ENCODE data around the gene CHRNA7.

- TF ChIP-seq CTCF (IDR thresholded peaks at IDR 0.05; ENCODE audit: borderline replicate concordance, extremely low read depth, low read length, poor library complexity, severe bottlenecking): no peak
- no peak for TF ChIP-seq EZH2 (IDR thresholded peaks at IDR 0.05; ENCODE audit: borderline replicate concordance, low read depth, low read length, severe bottlenecking)
Observed at GRCh38 chr15:32091505-32092380, 61.4 kb downstream of the CHRNA7 start.
